SU-DHL-6 (cell line): Measurements from ENCODE around the gene SLC39A11.

Experiments used
- H2AFZ ChIP-seq: fragments of 200-600 bp; sonication (generic); 2 replicates; pipeline ENCODE4 v1.6.1; 2014; ENCODE audit warnings: low read depth, mild to moderate bottlenecking, moderate library complexity, mixed read lengths, antibody characterized with exemption, low read length; ENCODE audit not compliant: severe bottlenecking
- H3F3A ChIP-seq: fragments of 200-600 bp; shearing (Covaris generic); 2 replicates; pipeline ENCODE4 v1.6.0; 2016; ENCODE audit warnings: antibody characterized with exemption, mild to moderate bottlenecking; ENCODE audit not compliant: insufficient read depth
- H3K27ac ChIP-seq: fragments of 200-600 bp; sonication (generic); 2 replicates; pipeline ENCODE4 v1.5.1; 2016; ENCODE audit warnings: low read depth, mild to moderate bottlenecking, low read length, moderate library complexity, mixed read lengths
- H3K27me3 ChIP-seq: fragments of 200-600 bp; sonication (generic), shearing (Covaris generic); 2 replicates; pipeline ENCODE4 v1.6.0; 2014; ENCODE audit warnings: mild to moderate bottlenecking, low read length
- H3K36me3 ChIP-seq: fragments of 200-600 bp; sonication (generic); 2 replicates; pipeline ENCODE4 v1.6.1; 2014; ENCODE audit warnings: mild to moderate bottlenecking, low read length, mixed read lengths
- H3K4me2 ChIP-seq: fragments of 300-600, 200-600 bp; shearing (Covaris generic), sonication (generic); 2 replicates; pipeline ENCODE4 v1.6.0; 2014; ENCODE audit warnings: low read length, low read depth, mild to moderate bottlenecking; ENCODE audit not compliant: poor library complexity, severe bottlenecking
- H3K4me3 ChIP-seq: fragments of 200-600 bp; sonication (generic); 2 replicates; pipeline ENCODE4 v1.5.1; 2014; ENCODE audit warnings: antibody characterized with exemption, low read length, mild to moderate bottlenecking, mixed read lengths; ENCODE audit not compliant: insufficient read depth, poor library complexity, severe bottlenecking
- H3K79me2 ChIP-seq: fragments of 200-600 bp; sonication (generic); 2 replicates; pipeline ENCODE4 v1.6.1; 2014; ENCODE audit warnings: mild to moderate bottlenecking, low read length, moderate library complexity; ENCODE audit not compliant: insufficient read depth
- H3K9ac ChIP-seq: fragments of 200-600 bp; sonication (generic); 2 replicates; pipeline ENCODE4 v1.7.0; 2014; ENCODE audit warnings: mild to moderate bottlenecking, low read length
- H3K9me2 ChIP-seq: fragments of 200-600 bp; sonication (generic); replicated peaks from 2 replicates; pipeline ENCODE4 v1.6.1; 2014; ENCODE audit warnings: low read length; ENCODE audit not compliant: insufficient read depth
- H3K9me3 ChIP-seq: fragments of 200-600 bp; sonication (generic); 2 replicates; pipeline ENCODE4 v1.6.1; 2014; ENCODE audit warnings: low read length, mixed read lengths; ENCODE audit not compliant: insufficient read depth
- H4K20me1 ChIP-seq: fragments of 200-600 bp; sonication (generic); 2 replicates; pipeline ENCODE4 v1.6.1; 2014; ENCODE audit warnings: low read depth, mild to moderate bottlenecking, antibody characterized with exemption, low read length, moderate library complexity, mixed read lengths
- CTCF ChIP-seq: fragments of 200-600 bp; sonication (generic); IDR thresholded peaks from one replicate; pipeline ENCODE4 v1.5.1; 2017; ENCODE audit warnings: antibody characterized with exemption, mild to moderate bottlenecking, low read length, moderate library complexity; ENCODE audit not compliant: insufficient read depth, poor library complexity, severe bottlenecking
- EZH2phosphoT487 ChIP-seq: fragments of 200-600 bp; sonication (generic), shearing (Covaris generic); conservative IDR thresholded peaks from 2 replicates; pipeline ENCODE4 v1.6.1; 2018; ENCODE audit warnings: mild to moderate bottlenecking, antibody characterized with exemption, low read length, moderate library complexity, mixed read lengths

SLC39A11 gene

GRCh38 chr17:73013816-73014663, 78.4 kb downstream of the SLC39A11 start:
- no peaks in the 10 kb centered on the region for H3K27me3 ChIP-seq
- H3K9me3 ChIP-seq, result no peaks in the 10 kb centered on the region
- no peak overlapping the region for H3K27ac ChIP-seq
- H3K9ac ChIP-seq, result no peak overlapping the region
- no peaks in the 10 kb centered on the region for H3K9me2 ChIP-seq
- H4K20me1 ChIP-seq, result no peaks in the 10 kb centered on the region
- no peaks in the 10 kb centered on the region for H3F3A ChIP-seq
- H3K4me2 ChIP-seq, result no peak overlapping the region
- H3K36me3 ChIP-seq, result no peaks in the 10 kb centered on the region
- H2AFZ ChIP-seq, result no peak overlapping the region
- no peaks in the 10 kb centered on the region for H3K79me2 ChIP-seq
- TF ChIP-seq EZH2phosphoT487 (no peak), CTCF (no peak)
- H3K4me3 ChIP-seq, result no peak overlapping the region

GRCh38 chr17:73013301-73013700, 79.2 kb downstream of the SLC39A11 start:
- Histone ChIP-seq H4K20me1 (no peaks in the 10 kb centered on the region), H3K27me3 (no peaks in the 10 kb centered on the region), H3F3A (no peaks in the 10 kb centered on the region), H3K9ac (no peak overlapping the region), H3K9me3 (no peaks in the 10 kb centered on the region), H3K79me2 (no peaks in the 10 kb centered on the region), H3K9me2 (no peaks in the 10 kb centered on the region), H2AFZ (no peak overlapping the region), H3K4me2 (no peak overlapping the region), H3K27ac (no peak overlapping the region), H3K36me3 (no peaks in the 10 kb centered on the region), H3K4me3 (no peak overlapping the region)
- TF ChIP-seq CTCF, result no peak
- TF ChIP-seq EZH2phosphoT487, result no peak

- TF ChIP-seq CTCF, result no peak
- no peak for TF ChIP-seq EZH2phosphoT487
- Histone ChIP-seq H3K9me2 (no peaks in the 10 kb centered on the region), H3K27me3 (no peaks in the 10 kb centered on the region), H3K9ac (no peak overlapping the region), H3K27ac (no peak overlapping the region), H3K79me2 (no peaks in the 10 kb centered on the region), H4K20me1 (no peaks in the 10 kb centered on the region), H3K36me3 (no peaks in the 10 kb centered on the region), H3K4me3 (no peak overlapping the region), H3K9me3 (no peaks in the 10 kb centered on the region), H3K4me2 (no peak overlapping the region), H3F3A (no peaks in the 10 kb centered on the region), H2AFZ (no peak overlapping the region)
Observed at GRCh38 chr17:73011016-73011486, 81.4 kb downstream of the SLC39A11 start.
